D721Med (cell line): ENCODE measurements around the gene DGKG.

Experiments
- DNase-seq: peaks from one replicate; pipeline ENCODE4 v3.0.0; 2011; ENCODE audit warnings: low spot score; ENCODE audit not compliant: insufficient read length
- FAIRE-seq: peaks from 2 replicates; lab custom pipeline; 2011; peaks lifted over from hg19 to GRCh38; lab: Jason Lieb, UNC
- CTCF ChIP-seq: IDR thresholded peaks from 2 replicates; pipeline ENCODE4 v1.5.1; 2012; ENCODE audit warnings: mild to moderate bottlenecking, control low read depth; ENCODE audit not compliant: insufficient read depth; ENCODE audit errors: missing control alignments

DGKG gene

GRCh38 chr3:186359078-186359477 lies 3.0 kb downstream of the DGKG start:
- no peak for DNase-seq
- TF ChIP-seq CTCF = no peak
- no peak for FAIRE-seq

- no peak for FAIRE-seq
- no peak for TF ChIP-seq CTCF
- DNase-seq = no peak
Measured at GRCh38 chr3:186356152-186356551, 5.9 kb downstream of the DGKG start.

- FAIRE-seq (no peak), DNase-seq (no peak)
- no peak for TF ChIP-seq CTCF
Measured at GRCh38 chr3:186354100-186354499, 7.9 kb downstream of the DGKG start.

- no peak for TF ChIP-seq CTCF
- DNase-seq (no peak), FAIRE-seq (no peak)
Measured at GRCh38 chr3:186352369-186352768, 9.7 kb downstream of the DGKG start.

GRCh38 chr3:186342197-186342596 lies 19.8 kb downstream of the DGKG start:
- FAIRE-seq (no peak), DNase-seq (no peak)
- TF ChIP-seq CTCF = no peak

GRCh38 chr3:186340204-186340603 lies 21.8 kb downstream of the DGKG start:
- TF ChIP-seq CTCF = no peak
- DNase-seq (no peak), FAIRE-seq (no peak)

GRCh38 chr3:186339180-186339918 lies 22.7 kb downstream of the DGKG start:
- no peak for FAIRE-seq
- DNase-seq = no peak
- no peak for TF ChIP-seq CTCF
